IPS-18a (cell line): Measurements from ENCODE around the gene DMXL1.

Source experiments
- H3K27ac ChIP-seq: one replicate; pipeline ENCODE4 v1.5.1; 2013; ENCODE audit warnings: low read length
- H3K27me3 ChIP-seq: one replicate; pipeline ENCODE4 v1.6.1; 2013; ENCODE audit warnings: mild to moderate bottlenecking, low read length; ENCODE audit not compliant: control insufficient read depth, insufficient read depth
- H3K36me3 ChIP-seq: one replicate; pipeline ENCODE4 v1.6.1; 2013; ENCODE audit warnings: low read depth, low read length; ENCODE audit not compliant: control insufficient read depth
- H3K4me1 ChIP-seq: one replicate; pipeline ENCODE4 v1.6.1; 2013; ENCODE audit warnings: low read depth, low read length; ENCODE audit not compliant: control insufficient read depth
- H3K4me3 ChIP-seq: one replicate; pipeline ENCODE4 v1.5.1; 2013; ENCODE audit warnings: low read length
- H3K9ac ChIP-seq: one replicate; pipeline ENCODE4 v1.6.1; 2013; ENCODE audit warnings: mild to moderate bottlenecking, low read length, moderate library complexity
- H3K9me3 ChIP-seq: one replicate; pipeline ENCODE4 v1.6.1; 2013; ENCODE audit warnings: low read depth, low read length; ENCODE audit not compliant: control insufficient read depth

The DMXL1 gene

GRCh38 chr5:119037496-119038215 is 33.2 kb upstream of the DMXL1 start:
- Histone ChIP-seq H3K36me3 (no peaks in the 10 kb centered on the region), H3K9ac (no peak overlapping the region), H3K4me3 (no peak overlapping the region), H3K27me3 (no peaks in the 10 kb centered on the region), H3K4me1 (peaks cover 5% of the 10 kb centered on the region), H3K27ac (no peak overlapping the region), H3K9me3 (no peaks in the 10 kb centered on the region)

GRCh38 chr5:119048246-119048645 is 22.6 kb upstream of the DMXL1 start:
- Histone ChIP-seq H3K9ac (no peak overlapping the region), H3K4me3 (no peak overlapping the region), H3K36me3 (no peaks in the 10 kb centered on the region), H3K27ac (no peak overlapping the region), H3K9me3 (no peaks in the 10 kb centered on the region), H3K27me3 (no peaks in the 10 kb centered on the region), H3K4me1 (peaks cover 11% of the 10 kb centered on the region)

GRCh38 chr5:119049824-119050449 is 20.9 kb upstream of the DMXL1 start:
- Histone ChIP-seq H3K27me3 (no peaks in the 10 kb centered on the region), H3K36me3 (no peaks in the 10 kb centered on the region), H3K4me3 (no peak overlapping the region), H3K4me1 (peaks cover 11% of the 10 kb centered on the region), H3K27ac (peak overlapping the region; percentile 60), H3K9ac (peak overlapping the region; percentile 6), H3K9me3 (no peaks in the 10 kb centered on the region)

- no peak overlapping the region for H3K27ac ChIP-seq
- H3K9ac ChIP-seq, result no peak overlapping the region
- no peaks in the 10 kb centered on the region for H3K9me3 ChIP-seq
- no peaks in the 10 kb centered on the region for H3K27me3 ChIP-seq
- no peaks in the 10 kb centered on the region for H3K36me3 ChIP-seq
- H3K4me3 ChIP-seq, result no peak overlapping the region
- H3K4me1 ChIP-seq, result peaks cover 11% of the 10 kb centered on the region
Measured at GRCh38 chr5:119054101-119054500, 16.8 kb upstream of the DMXL1 start.

GRCh38 chr5:119055294-119055693 is 15.6 kb upstream of the DMXL1 start:
- H3K27ac ChIP-seq, result no peak overlapping the region
- H3K4me1 ChIP-seq, result peaks cover 6% of the 10 kb centered on the region
- H3K9ac ChIP-seq, result no peak overlapping the region
- H3K9me3 ChIP-seq, result no peaks in the 10 kb centered on the region
- H3K36me3 ChIP-seq, result no peaks in the 10 kb centered on the region
- H3K27me3 ChIP-seq, result no peaks in the 10 kb centered on the region
- no peak overlapping the region for H3K4me3 ChIP-seq

GRCh38 chr5:119058979-119059529 is 11.8 kb upstream of the DMXL1 start:
- Histone ChIP-seq H3K36me3 (no peaks in the 10 kb centered on the region), H3K4me3 (no peak overlapping the region), H3K9me3 (no peaks in the 10 kb centered on the region), H3K27me3 (no peaks in the 10 kb centered on the region), H3K27ac (no peak overlapping the region), H3K9ac (no peak overlapping the region), H3K4me1 (no peaks in the 10 kb centered on the region)

- Histone ChIP-seq H3K4me3 (no peak overlapping the region), H3K27me3 (no peaks in the 10 kb centered on the region), H3K4me1 (no peaks in the 10 kb centered on the region), H3K9me3 (no peaks in the 10 kb centered on the region), H3K27ac (no peak overlapping the region), H3K36me3 (no peaks in the 10 kb centered on the region), H3K9ac (no peak overlapping the region)
Measured at GRCh38 chr5:119059740-119060255, 11.1 kb upstream of the DMXL1 start.

- no peaks in the 10 kb centered on the region for H3K9me3 ChIP-seq
Measured at GRCh38 chr5:119063579-119064379, 7.1 kb upstream of the DMXL1 start.

GRCh38 chr5:119067450-119067849 is 3.4 kb upstream of the DMXL1 start:
- no peak overlapping the region for H3K9ac ChIP-seq
- H3K27ac ChIP-seq, result no peak overlapping the region

More at GRCh38 chr5:119063579-119064379, 7.1 kb upstream of the DMXL1 start:
- Histone ChIP-seq H3K4me1 (no peaks in the 10 kb centered on the region), H3K27me3 (no peaks in the 10 kb centered on the region), H3K36me3 (no peaks in the 10 kb centered on the region), H3K9ac (no peak overlapping the region), H3K4me3 (no peak overlapping the region), H3K27ac (no peak overlapping the region)

GRCh38 chr5:119070578-119070827 is 384 bp upstream of the DMXL1 start:
- Histone ChIP-seq H3K9ac (peak overlapping the region; percentile 67), H3K4me1 (peaks cover 13% of the 10 kb centered on the region), H3K27ac (peak overlapping the region; percentile 70), H3K4me3 (peak overlapping the region; percentile 94), H3K36me3 (no peaks in the 10 kb centered on the region), H3K9me3 (no peaks in the 10 kb centered on the region), H3K27me3 (no peaks in the 10 kb centered on the region)

More at GRCh38 chr5:119067450-119067849, 3.4 kb upstream of the DMXL1 start:
- Histone ChIP-seq H3K36me3 (no peaks in the 10 kb centered on the region), H3K9me3 (no peaks in the 10 kb centered on the region), H3K27me3 (no peaks in the 10 kb centered on the region), H3K4me3 (no peak overlapping the region), H3K4me1 (peaks cover 3% of the 10 kb centered on the region)

- H3K9ac ChIP-seq, result peak overlapping the region; percentile 67
- H3K4me3 ChIP-seq, result peak overlapping the region; percentile 94
- H3K36me3 ChIP-seq, result no peaks in the 10 kb centered on the region
- H3K4me1 ChIP-seq, result peaks cover 13% of the 10 kb centered on the region
- no peaks in the 10 kb centered on the region for H3K27me3 ChIP-seq
- H3K9me3 ChIP-seq, result no peaks in the 10 kb centered on the region
- peak overlapping the region; percentile 24 for H3K27ac ChIP-seq
Measured at GRCh38 chr5:119071561-119071995, 691 bp downstream of the DMXL1 start.
